ENCODE measurements around the gene RNF112. TPM values are rescaled to one million over a fixed set of nuclear protein-coding genes. Genes with fewer than 3 reads are reported as not detected.

RNF112 gene
- total RNA-seq, 1 experiment from 2014 or later: 0.10 TPM

DNA sequence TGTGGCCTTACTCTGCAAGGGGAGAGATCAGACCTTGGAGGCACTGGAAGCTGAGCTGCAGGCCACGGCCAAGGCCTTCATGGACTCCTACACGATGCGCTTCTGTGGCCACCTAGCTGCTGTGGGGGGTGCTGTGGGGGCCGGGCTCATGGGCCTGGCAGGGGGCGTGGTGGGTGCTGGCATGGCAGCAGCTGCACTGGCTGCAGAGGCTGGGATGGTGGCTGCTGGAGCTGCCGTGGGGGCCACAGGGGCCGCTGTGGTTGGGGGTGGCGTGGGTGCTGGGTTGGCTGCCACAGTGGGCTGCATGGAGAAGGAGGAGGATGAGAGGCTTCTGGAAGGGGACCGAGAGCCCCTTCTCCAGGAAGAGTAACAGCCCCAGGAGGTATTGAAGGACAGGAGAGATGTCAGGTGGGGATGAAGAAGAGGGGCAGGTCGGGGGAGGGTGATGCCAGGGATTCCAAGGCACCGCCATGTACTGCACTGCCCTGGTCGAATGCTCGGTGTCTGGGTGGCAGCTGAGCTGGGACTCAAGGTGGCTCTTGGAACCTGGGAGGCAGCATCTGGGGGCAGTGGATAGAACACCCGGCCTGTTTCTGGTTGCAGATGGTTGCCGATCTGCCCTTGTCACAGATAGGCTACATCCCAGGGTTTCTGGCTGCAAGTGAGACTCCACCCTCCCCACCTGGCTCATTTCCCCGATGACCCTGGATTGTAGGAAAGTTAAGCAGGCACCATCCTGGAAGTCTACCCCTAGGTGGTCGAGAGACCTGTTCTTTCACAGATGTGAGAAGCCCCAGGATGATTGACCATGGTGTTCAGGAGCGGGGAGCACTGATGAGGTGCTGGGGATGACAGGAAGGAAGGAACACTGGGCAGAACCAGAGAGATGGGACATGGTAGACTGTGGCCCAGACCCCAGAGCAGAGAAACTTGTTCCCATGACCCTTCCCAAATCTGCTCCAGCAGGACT, 5.1 kb downstream of the RNF112 start:
- no peak for DNase-seq (ENCODE audit: low read depth, low spot score)
- intact Hi-C loops (cut with micrococcal nuclease; ENCODE audit: unreplicated experiment): no loop called here
- H3K27me3 ChIP-seq (ENCODE audit: control insufficient read depth, insufficient read depth, low read length): no peaks in the 10 kb centered on the region
- ChIA-PET POLR2A (no interaction called here), CTCF (no interaction called here)
- no peak for ATAC-seq
- no peaks in the 10 kb centered on the region for H3K4me1 ChIP-seq (ENCODE audit: control insufficient read depth, insufficient read depth, low read length)
- no peaks in the 10 kb centered on the region for H3K9me3 ChIP-seq (ENCODE audit: control insufficient read depth, insufficient read depth, low read depth, low read length)
- TF ChIP-seq TCF7L2 (IDR thresholded peaks at IDR 0.05; ENCODE audit: low read depth, low read length): no peak
- TF ChIP-seq SIN3A (IDR thresholded peaks at IDR 0.05; ENCODE audit: borderline replicate concordance, insufficient read depth, low read depth, low read length): no peak
- TF ChIP-seq POLR2AphosphoS5 (IDR thresholded peaks at IDR 0.05; ENCODE audit: low read depth, low read length): no peak
- TF ChIP-seq, protein P1, sequence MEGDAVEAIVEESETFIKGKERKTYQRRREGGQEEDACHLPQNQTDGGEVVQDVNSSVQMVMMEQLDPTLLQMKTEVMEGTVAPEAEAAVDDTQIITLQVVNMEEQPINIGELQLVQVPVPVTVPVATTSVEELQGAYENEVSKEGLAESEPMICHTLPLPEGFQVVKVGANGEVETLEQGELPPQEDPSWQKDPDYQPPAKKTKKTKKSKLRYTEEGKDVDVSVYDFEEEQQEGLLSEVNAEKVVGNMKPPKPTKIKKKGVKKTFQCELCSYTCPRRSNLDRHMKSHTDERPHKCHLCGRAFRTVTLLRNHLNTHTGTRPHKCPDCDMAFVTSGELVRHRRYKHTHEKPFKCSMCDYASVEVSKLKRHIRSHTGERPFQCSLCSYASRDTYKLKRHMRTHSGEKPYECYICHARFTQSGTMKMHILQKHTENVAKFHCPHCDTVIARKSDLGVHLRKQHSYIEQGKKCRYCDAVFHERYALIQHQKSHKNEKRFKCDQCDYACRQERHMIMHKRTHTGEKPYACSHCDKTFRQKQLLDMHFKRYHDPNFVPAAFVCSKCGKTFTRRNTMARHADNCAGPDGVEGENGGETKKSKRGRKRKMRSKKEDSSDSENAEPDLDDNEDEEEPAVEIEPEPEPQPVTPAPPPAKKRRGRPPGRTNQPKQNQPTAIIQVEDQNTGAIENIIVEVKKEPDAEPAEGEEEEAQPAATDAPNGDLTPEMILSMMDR (IDR thresholded peaks at IDR 0.05): no peak
- TF ChIP-seq, protein P2, sequence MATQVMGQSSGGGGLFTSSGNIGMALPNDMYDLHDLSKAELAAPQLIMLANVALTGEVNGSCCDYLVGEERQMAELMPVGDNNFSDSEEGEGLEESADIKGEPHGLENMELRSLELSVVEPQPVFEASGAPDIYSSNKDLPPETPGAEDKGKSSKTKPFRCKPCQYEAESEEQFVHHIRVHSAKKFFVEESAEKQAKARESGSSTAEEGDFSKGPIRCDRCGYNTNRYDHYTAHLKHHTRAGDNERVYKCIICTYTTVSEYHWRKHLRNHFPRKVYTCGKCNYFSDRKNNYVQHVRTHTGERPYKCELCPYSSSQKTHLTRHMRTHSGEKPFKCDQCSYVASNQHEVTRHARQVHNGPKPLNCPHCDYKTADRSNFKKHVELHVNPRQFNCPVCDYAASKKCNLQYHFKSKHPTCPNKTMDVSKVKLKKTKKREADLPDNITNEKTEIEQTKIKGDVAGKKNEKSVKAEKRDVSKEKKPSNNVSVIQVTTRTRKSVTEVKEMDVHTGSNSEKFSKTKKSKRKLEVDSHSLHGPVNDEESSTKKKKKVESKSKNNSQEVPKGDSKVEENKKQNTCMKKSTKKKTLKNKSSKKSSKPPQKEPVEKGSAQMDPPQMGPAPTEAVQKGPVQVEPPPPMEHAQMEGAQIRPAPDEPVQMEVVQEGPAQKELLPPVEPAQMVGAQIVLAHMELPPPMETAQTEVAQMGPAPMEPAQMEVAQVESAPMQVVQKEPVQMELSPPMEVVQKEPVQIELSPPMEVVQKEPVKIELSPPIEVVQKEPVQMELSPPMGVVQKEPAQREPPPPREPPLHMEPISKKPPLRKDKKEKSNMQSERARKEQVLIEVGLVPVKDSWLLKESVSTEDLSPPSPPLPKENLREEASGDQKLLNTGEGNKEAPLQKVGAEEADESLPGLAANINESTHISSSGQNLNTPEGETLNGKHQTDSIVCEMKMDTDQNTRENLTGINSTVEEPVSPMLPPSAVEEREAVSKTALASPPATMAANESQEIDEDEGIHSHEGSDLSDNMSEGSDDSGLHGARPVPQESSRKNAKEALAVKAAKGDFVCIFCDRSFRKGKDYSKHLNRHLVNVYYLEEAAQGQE (IDR thresholded peaks at IDR 0.05; ENCODE audit: insufficient read depth in 1 of 2, low read depth in 2 of 2, low read length in 1 of 2): no peak
- no peak overlapping the region for H3K27ac ChIP-seq (ENCODE audit: low read length)
- in situ Hi-C loops (cut with HindIII; ENCODE audit: low pct_unique_long_range_greater_than_20kb, low sequenced_read_pairs): no loop called here
- no peak overlapping the region for H3K4me3 ChIP-seq (ENCODE audit: low read depth in 2 of 2, low read length in 2 of 2)
- no TSS peak for BruUV-seq (replicated peaks)
- no peaks in the 10 kb centered on the region for H3K36me3 ChIP-seq (ENCODE audit: control insufficient read depth, insufficient read depth, low read length)

DNA sequence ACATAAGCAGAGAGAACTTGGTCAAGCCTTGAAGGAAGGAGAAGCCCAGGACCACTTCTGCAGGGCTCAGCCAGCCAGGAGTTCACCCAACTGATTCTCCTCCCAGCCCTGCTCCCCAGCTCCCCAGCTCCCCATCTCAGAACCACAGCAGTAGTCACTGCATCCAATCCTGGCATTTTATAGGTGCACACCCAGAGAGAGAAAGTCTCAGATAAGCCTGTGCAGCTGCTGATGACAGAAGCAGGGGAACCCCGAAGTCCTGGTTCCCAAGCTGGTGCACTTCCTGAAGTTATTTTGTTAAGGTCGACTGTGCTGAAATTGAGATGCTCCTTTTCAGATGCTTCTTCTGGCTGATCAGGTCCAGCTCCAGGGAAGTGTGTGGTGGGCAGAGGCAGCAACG, 6.6 kb downstream of the RNF112 start:
- no TSS peak for BruUV-seq (replicated peaks)
- no peaks in the 10 kb centered on the region for H3K36me3 ChIP-seq (ENCODE audit: control insufficient read depth, insufficient read depth, low read length)
- no peaks in the 10 kb centered on the region for H3K9me3 ChIP-seq (ENCODE audit: control insufficient read depth, insufficient read depth, low read depth, low read length)
- ChIA-PET CTCF (no interaction called here), POLR2A (no interaction called here)
- DNase-seq (ENCODE audit: low read depth, low spot score): no peak
- no peak overlapping the region for H3K27ac ChIP-seq (ENCODE audit: low read length)
- intact Hi-C loops (cut with micrococcal nuclease; ENCODE audit: unreplicated experiment) (no loop called here), in situ Hi-C loops (cut with HindIII; ENCODE audit: low pct_unique_long_range_greater_than_20kb, low sequenced_read_pairs) (no loop called here)
- no peaks in the 10 kb centered on the region for H3K27me3 ChIP-seq (ENCODE audit: control insufficient read depth, insufficient read depth, low read length)
- H3K4me3 ChIP-seq (ENCODE audit: low read depth in 2 of 2, low read length in 2 of 2): no peak overlapping the region
- H3K4me1 ChIP-seq (ENCODE audit: control insufficient read depth, insufficient read depth, low read length): no peaks in the 10 kb centered on the region
- no peak for ATAC-seq
- TF ChIP-seq, protein P1 (IDR thresholded peaks at IDR 0.05): no peak
